Caco-2 (cell line): Measurements from ENCODE around the gene GABRG3. TPM values are rescaled to one million over a fixed set of nuclear protein-coding genes. Genes with fewer than 3 reads are reported as not detected.

Experiments used
- BruUV-seq: library from RNA; stranded (reverse); fragments of 400-500 nt; replicated peaks from 2 replicates; lab custom pipeline; 2021; lab: Mats Ljungman, UMichigan
- CTCF ChIA-PET: fragments of 300-600 bp; sonication (Branson Sonifier 250); formaldehyde crosslinking; loops from one replicate; lab custom pipeline; 2022; ENCODE audit warnings: antibody characterized with exemption; lab: Charles Lee
- POLR2A ChIA-PET: fragments of 300-600 bp; sonication (Branson Sonifier 250); formaldehyde crosslinking; loops from one replicate; lab custom pipeline; 2022; ENCODE audit warnings: antibody characterized with exemption; lab: Charles Lee
- DNase-seq, 2 experiments: peaks; one replicate each; pipeline versions ENCODE4 v3.0.0 to v3.0.0-alpha.2; 2020 to 2022
- H3K27me3 ChIP-seq: replicated peaks from 2 replicates; pipeline ENCODE4 v1.6.0; 2011; ENCODE audit warnings: low read length; ENCODE audit not compliant: control insufficient read depth, insufficient read depth
- H3K36me3 ChIP-seq: 2 replicates; pipeline ENCODE4 v1.5.1; 2011; ENCODE audit warnings: low read length; ENCODE audit not compliant: control insufficient read depth, insufficient read depth
- H3K4me1 ChIP-seq: fragments of 250-450 bp; sonication (Bioruptor Pico); 2 replicates; pipeline ENCODE4 v1.5.1; 2020; ENCODE audit warnings: mild to moderate bottlenecking
- H3K4me3 ChIP-seq: 2 replicates; pipeline ENCODE4 v1.5.1; 2011; ENCODE audit warnings: low read depth, mild to moderate bottlenecking, control low read depth, low read length
- H3K9me3 ChIP-seq: fragments of 250-450 bp; sonication (Bioruptor Pico); 2 replicates; pipeline ENCODE4 v1.5.1; 2020; ENCODE audit warnings: mild to moderate bottlenecking, moderate library complexity
- H3K27ac Mint-ChIP-seq: one replicate; pipeline ENCODE4 v1.8.0; 2022; ENCODE audit warnings: mixed read lengths; ENCODE audit not compliant: unreplicated experiment
- H3K27me3 Mint-ChIP-seq: one replicate; pipeline ENCODE4 v1.8.0; 2022; ENCODE audit warnings: mixed read lengths; ENCODE audit not compliant: insufficient read depth, unreplicated experiment
- H3K36me3 Mint-ChIP-seq: one replicate; pipeline ENCODE4 v1.8.0; 2022; ENCODE audit warnings: mild to moderate bottlenecking, mixed read lengths; ENCODE audit not compliant: insufficient read depth, unreplicated experiment
- H3K4me1 Mint-ChIP-seq: one replicate; pipeline ENCODE4 v1.8.0; 2022; ENCODE audit warnings: low read depth, mixed read lengths; ENCODE audit not compliant: unreplicated experiment
- H3K4me3 Mint-ChIP-seq: one replicate; pipeline ENCODE4 v1.8.0; 2022; ENCODE audit warnings: mild to moderate bottlenecking, moderate library complexity, mixed read lengths; ENCODE audit not compliant: unreplicated experiment
- H3K9me3 Mint-ChIP-seq: one replicate; pipeline ENCODE4 v1.8.0; 2022; ENCODE audit warnings: mixed read lengths; ENCODE audit not compliant: unreplicated experiment
- intact Hi-C: fragments of 100-400 bp; cut with micrococcal nuclease; formaldehyde crosslinking; loops from one replicate; pipeline ENCODE4 v1.10.0; 2022; ENCODE audit not compliant: unreplicated experiment
- total RNA-seq: library from RNA; stranded (reverse); gene quantifications from 2 replicates; pipeline ENCODE4 v1.2.3, GENCODE V29; 2022
- TF ChIP-seq, protein P1 (sequence below), 2 experiments: fragments of 200-600 bp in 1 of 2; IDR thresholded peaks; 1 replicate in 1 of 2; 2 replicates in 1 of 2; pipeline versions ENCODE4 v1.5.1 to v1.8.0; 2011 to 2022; ENCODE audit warnings: antibody characterized with exemption in 1 of 2, control low read depth in 1 of 2, inconsistent platforms in 1 of 2, low read depth in 1 of 2, low read length in 1 of 2, mild to moderate bottlenecking in 1 of 2, moderate library complexity in 1 of 2; ENCODE audit not compliant: insufficient read depth in 1 of 2, severe bottlenecking in 1 of 2, unreplicated experiment in 1 of 2

The GABRG3 gene
- total RNA-seq, 1 experiment from 2014 or later: not detected

DNA sequence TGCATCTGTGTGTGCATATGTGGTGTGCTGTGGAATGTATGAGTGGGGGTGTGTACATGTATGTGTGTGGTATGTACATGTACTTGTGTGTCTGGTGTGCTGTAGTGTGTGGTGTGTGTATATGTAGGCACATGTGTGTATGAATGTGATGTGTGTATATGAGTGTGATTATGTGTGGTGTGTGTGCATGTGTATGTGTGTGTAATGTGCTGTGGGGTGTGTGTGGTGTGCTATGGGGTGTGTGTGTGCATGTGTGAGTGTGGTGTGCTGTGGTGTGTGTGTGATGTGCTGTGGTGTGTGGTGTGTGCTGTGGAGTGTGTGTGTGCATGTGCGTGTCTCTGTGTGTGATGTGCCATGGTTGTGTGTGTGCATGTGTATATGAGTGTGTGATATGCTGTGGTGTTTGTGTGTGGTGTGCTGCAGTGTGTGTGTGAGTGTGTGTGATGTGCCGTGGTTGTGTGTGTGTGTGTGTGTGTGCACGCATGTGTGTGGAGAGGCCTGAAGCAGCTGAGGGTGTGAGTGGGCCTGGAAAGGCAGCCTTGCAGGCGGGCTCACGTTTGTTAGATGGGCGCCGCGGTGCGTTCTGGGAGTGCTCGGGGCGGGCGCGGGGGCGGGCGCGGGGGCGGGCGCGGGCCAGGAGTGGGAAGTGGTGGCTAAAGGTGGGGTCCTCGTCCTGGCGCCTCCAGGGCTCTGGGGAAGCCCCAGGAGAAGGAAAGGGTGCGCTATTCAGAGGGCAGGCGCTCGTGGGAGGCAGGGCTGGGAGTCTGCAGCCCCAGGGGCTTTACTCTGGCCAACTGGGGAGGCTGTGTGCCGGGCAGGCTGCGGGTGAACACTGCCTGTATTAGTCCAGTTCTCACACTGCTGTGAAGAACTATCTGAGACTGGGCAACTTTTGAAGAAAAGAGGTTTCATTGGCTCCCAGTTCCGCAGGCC lies 116.9 kb downstream of the GABRG3 start:
- Mint-ChIP-seq H3K27me3 (no peaks in the 10 kb centered on the region), H3K36me3 (no peaks in the 10 kb centered on the region), H3K4me1 (no peaks in the 10 kb centered on the region), H3K27ac (no peak overlapping the region), H3K4me3 (no peak overlapping the region), H3K9me3 (no peaks in the 10 kb centered on the region)
- BruUV-seq: no TSS peak
- intact Hi-C loops: no loop called here
- Histone ChIP-seq H3K36me3 (no peaks in the 10 kb centered on the region), H3K9me3 (no peaks in the 10 kb centered on the region; the same call in 1 of the 2 replicates), H3K4me3 (no peak overlapping the region), H3K27me3 (no peaks in the 10 kb centered on the region), H3K4me1 (no peaks in the 10 kb centered on the region)
- POLR2A ChIA-PET: no interaction called here
- DNase-seq: no peak
- TF ChIP-seq, protein P1, sequence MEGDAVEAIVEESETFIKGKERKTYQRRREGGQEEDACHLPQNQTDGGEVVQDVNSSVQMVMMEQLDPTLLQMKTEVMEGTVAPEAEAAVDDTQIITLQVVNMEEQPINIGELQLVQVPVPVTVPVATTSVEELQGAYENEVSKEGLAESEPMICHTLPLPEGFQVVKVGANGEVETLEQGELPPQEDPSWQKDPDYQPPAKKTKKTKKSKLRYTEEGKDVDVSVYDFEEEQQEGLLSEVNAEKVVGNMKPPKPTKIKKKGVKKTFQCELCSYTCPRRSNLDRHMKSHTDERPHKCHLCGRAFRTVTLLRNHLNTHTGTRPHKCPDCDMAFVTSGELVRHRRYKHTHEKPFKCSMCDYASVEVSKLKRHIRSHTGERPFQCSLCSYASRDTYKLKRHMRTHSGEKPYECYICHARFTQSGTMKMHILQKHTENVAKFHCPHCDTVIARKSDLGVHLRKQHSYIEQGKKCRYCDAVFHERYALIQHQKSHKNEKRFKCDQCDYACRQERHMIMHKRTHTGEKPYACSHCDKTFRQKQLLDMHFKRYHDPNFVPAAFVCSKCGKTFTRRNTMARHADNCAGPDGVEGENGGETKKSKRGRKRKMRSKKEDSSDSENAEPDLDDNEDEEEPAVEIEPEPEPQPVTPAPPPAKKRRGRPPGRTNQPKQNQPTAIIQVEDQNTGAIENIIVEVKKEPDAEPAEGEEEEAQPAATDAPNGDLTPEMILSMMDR (IDR thresholded peaks at IDR 0.05; ENCODE audit: insufficient read depth in 1 of 2, low read depth in 1 of 2, low read length in 1 of 2, severe bottlenecking in 1 of 2, unreplicated experiment in 1 of 2): no peak
- CTCF ChIA-PET: no interaction called here

DNA sequence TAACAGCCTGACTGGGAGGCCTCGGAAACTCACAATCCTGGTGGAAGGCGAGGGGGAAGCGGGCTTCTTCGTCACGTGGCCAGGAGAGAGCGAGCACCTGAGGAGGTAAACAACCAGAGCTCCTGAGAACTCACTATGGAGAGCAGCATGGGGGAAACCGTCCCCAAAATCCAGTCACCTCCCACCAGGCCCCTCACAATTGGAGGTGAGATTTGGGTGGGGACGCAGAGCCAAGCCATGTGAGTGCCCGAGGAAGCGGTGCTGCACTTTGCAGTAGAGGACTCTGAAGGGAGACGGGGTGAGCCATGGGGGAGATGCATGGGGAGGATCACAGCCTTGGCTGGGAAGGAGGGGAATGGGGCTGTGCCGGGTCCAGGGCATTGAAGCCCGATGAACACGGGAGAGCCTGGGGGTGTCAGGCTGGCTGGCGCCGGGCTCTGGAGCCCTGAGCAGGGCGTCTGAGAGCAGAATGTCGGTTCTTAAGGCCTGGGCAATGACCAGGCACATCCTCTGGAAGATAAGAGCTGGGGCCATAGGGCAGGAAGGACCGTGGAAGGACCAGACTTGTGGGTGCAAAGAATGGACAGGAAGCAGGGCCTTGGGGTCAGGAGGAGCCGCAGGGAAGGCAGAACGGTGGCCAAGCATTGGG lies 117.7 kb downstream of the GABRG3 start:
- ChIA-PET POLR2A (no interaction called here), CTCF (no interaction called here)
- Mint-ChIP-seq H3K9me3 (no peaks in the 10 kb centered on the region), H3K27ac (no peak overlapping the region), H3K36me3 (no peaks in the 10 kb centered on the region), H3K27me3 (no peaks in the 10 kb centered on the region), H3K4me1 (no peaks in the 10 kb centered on the region), H3K4me3 (no peak overlapping the region)
- intact Hi-C loops: no loop called here
- TF ChIP-seq, protein P1 (IDR thresholded peaks at IDR 0.05; ENCODE audit: insufficient read depth in 1 of 2, low read depth in 1 of 2, low read length in 1 of 2, severe bottlenecking in 1 of 2, unreplicated experiment in 1 of 2): no peak
- Histone ChIP-seq H3K36me3 (no peaks in the 10 kb centered on the region), H3K4me1 (no peaks in the 10 kb centered on the region), H3K4me3 (no peak overlapping the region), H3K27me3 (no peaks in the 10 kb centered on the region), H3K9me3 (no peaks in the 10 kb centered on the region; the same call in 1 of the 2 replicates)
- no TSS peak for BruUV-seq
- no peak for DNase-seq

DNA sequence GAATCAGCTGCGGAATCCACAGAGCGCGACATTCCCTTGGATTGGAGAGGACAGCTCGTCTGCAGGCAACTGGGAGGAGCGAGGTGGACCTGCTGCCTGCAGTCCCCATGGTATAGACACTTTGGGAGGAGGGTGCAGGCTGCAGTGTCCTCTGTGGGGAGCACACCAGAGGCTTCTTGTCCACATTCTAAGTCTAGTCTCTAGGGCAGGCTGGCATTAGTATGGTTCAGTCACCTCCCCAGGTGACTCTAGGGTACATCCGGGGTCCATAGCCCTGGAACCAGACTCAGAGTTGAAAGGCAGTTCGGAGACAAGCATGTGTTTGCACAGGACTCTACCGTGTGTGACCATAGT lies 118.2 kb downstream of the GABRG3 start:
- Mint-ChIP-seq H3K4me3 (no peak overlapping the region), H3K27me3 (no peaks in the 10 kb centered on the region), H3K27ac (no peak overlapping the region), H3K9me3 (no peaks in the 10 kb centered on the region), H3K4me1 (no peaks in the 10 kb centered on the region), H3K36me3 (no peaks in the 10 kb centered on the region)
- no peak overlapping the region for H3K4me3 ChIP-seq
- H3K9me3 ChIP-seq: no peaks in the 10 kb centered on the region; the same call in 1 of the 2 replicates
- no peaks in the 10 kb centered on the region for H3K4me1 ChIP-seq
- BruUV-seq: no TSS peak
- H3K27me3 ChIP-seq: no peaks in the 10 kb centered on the region
- TF ChIP-seq, protein P1 (IDR thresholded peaks at IDR 0.05; ENCODE audit: insufficient read depth in 1 of 2, low read depth in 1 of 2, low read length in 1 of 2, severe bottlenecking in 1 of 2, unreplicated experiment in 1 of 2): no peak
- no peaks in the 10 kb centered on the region for H3K36me3 ChIP-seq
- ChIA-PET CTCF (no interaction called here), POLR2A (no interaction called here)
- no peak for DNase-seq
- intact Hi-C loops: no loop called here
